ENCODE data around the gene USP6NL. TPM values are rescaled to one million over a fixed set of nuclear protein-coding genes. Genes with fewer than 3 reads are reported as not detected.

Gene USP6NL
- total RNA-seq, 1 experiment from 2014 or later: 27.5 TPM

DNA sequence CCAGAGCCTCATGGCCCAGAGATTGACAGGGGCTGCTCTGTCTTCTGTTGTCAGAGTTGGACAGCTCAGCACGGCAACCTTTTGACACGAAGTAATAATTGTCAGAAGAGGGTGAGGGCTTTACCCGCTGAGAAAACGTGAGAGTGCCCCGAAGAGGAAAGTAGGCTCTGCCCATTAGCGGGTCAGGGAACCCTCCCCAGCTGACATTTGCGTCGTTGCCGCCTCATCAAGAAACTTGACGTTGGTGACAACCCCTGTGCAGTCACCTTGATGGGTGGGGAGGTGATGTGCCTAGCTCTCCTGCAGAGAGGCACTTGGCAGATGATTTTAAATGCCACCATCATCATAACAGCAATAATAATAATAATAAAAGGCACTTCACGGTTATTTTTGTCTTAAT is 202.1 kb downstream of the USP6NL start:
- TF ChIP-seq, protein P1, sequence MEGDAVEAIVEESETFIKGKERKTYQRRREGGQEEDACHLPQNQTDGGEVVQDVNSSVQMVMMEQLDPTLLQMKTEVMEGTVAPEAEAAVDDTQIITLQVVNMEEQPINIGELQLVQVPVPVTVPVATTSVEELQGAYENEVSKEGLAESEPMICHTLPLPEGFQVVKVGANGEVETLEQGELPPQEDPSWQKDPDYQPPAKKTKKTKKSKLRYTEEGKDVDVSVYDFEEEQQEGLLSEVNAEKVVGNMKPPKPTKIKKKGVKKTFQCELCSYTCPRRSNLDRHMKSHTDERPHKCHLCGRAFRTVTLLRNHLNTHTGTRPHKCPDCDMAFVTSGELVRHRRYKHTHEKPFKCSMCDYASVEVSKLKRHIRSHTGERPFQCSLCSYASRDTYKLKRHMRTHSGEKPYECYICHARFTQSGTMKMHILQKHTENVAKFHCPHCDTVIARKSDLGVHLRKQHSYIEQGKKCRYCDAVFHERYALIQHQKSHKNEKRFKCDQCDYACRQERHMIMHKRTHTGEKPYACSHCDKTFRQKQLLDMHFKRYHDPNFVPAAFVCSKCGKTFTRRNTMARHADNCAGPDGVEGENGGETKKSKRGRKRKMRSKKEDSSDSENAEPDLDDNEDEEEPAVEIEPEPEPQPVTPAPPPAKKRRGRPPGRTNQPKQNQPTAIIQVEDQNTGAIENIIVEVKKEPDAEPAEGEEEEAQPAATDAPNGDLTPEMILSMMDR (IDR thresholded peaks at IDR 0.05; ENCODE audit: unreplicated experiment): no peak
- Mint-ChIP-seq H3K36me3 (ENCODE audit: insufficient read depth, unreplicated experiment) (no peaks in the 10 kb centered on the region), H3K9me3 (ENCODE audit: low read depth, unreplicated experiment) (peaks cover 4% of the 10 kb centered on the region), H3K27ac (ENCODE audit: unreplicated experiment) (no peak overlapping the region), H3K4me3 (ENCODE audit: low read depth, unreplicated experiment) (no peak overlapping the region), H3K27me3 (ENCODE audit: unreplicated experiment) (peaks cover 66% of the 10 kb centered on the region), H3K4me1 (ENCODE audit: low read depth, unreplicated experiment) (no peaks in the 10 kb centered on the region)
- intact Hi-C loops (cut with micrococcal nuclease; ENCODE audit: unreplicated experiment): no loop called here
- CTCF ChIA-PET: interaction anchor here (1.1 kb wide), 1 partner anchor 15 kb away, joined by 3 read pairs; no protein-coding TSS in a partner anchor
- no TSS peak for BruUV-seq (replicated peaks)
- DNase-seq: no peak

DNA sequence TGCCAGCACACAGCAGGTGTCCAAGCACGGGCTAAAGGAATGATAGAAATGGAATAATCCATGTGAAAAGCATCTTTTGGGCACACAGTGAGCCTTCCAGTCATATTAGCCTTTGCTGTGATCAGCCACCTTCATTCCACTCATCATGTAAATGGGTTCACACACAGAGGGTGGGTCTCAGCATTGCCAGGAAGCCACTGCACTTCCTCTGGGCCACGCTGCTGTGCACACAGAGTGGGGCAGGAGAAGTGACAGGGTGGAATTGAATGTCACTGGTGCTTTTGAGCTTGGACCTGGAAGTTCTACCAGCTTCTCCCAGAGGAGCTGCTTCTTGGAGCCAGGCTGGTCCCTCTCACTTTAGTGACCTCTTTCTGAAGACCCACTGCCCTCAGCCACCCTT is 203.5 kb downstream of the USP6NL start:
- peaks cover 4% of the 10 kb centered on the region for H3K9me3 Mint-ChIP-seq (ENCODE audit: low read depth, unreplicated experiment)
- peaks cover 54% of the 10 kb centered on the region for H3K27me3 Mint-ChIP-seq (ENCODE audit: unreplicated experiment)
- BruUV-seq (replicated peaks): no TSS peak
- CTCF ChIA-PET: no interaction called here
- no peaks in the 10 kb centered on the region for H3K4me1 Mint-ChIP-seq (ENCODE audit: low read depth, unreplicated experiment)
- DNase-seq: no peak
- H3K27ac Mint-ChIP-seq (ENCODE audit: unreplicated experiment): no peak overlapping the region
- no peaks in the 10 kb centered on the region for H3K36me3 Mint-ChIP-seq (ENCODE audit: insufficient read depth, unreplicated experiment)
- TF ChIP-seq, protein P1 (IDR thresholded peaks at IDR 0.05; ENCODE audit: unreplicated experiment): no peak
- intact Hi-C loops (cut with micrococcal nuclease; ENCODE audit: unreplicated experiment): no loop called here
- no peak overlapping the region for H3K4me3 Mint-ChIP-seq (ENCODE audit: low read depth, unreplicated experiment)

DNA sequence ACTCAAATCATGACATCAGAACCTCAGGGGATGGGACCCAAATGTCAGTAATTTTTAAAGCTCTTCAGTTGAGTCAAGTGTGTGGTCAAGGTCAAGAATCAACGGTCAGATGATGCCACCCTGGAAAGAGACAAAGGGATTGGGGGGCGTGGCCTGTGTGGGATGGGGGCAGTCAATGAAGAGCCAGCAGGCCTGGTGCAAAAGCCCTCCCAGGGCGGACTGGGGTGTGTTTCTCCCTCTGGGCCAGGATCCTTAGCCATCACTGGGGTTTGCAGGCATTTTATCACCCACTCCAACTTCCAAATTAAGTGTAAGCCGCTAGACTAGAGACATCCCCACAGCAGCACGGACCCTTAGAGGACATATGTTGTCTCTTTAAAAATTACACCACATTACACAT is 204.7 kb downstream of the USP6NL start:
- no peaks in the 10 kb centered on the region for H3K36me3 Mint-ChIP-seq (ENCODE audit: insufficient read depth, unreplicated experiment)
- no peak for DNase-seq
- no peaks in the 10 kb centered on the region for H3K4me1 Mint-ChIP-seq (ENCODE audit: low read depth, unreplicated experiment)
- no peak overlapping the region for H3K4me3 Mint-ChIP-seq (ENCODE audit: low read depth, unreplicated experiment)
- no peaks in the 10 kb centered on the region for H3K9me3 Mint-ChIP-seq (ENCODE audit: low read depth, unreplicated experiment)
- CTCF ChIA-PET: no interaction called here
- intact Hi-C loops (cut with micrococcal nuclease; ENCODE audit: unreplicated experiment): no loop called here
- BruUV-seq (replicated peaks): no TSS peak
- peaks cover 54% of the 10 kb centered on the region for H3K27me3 Mint-ChIP-seq (ENCODE audit: unreplicated experiment)
- H3K27ac Mint-ChIP-seq (ENCODE audit: unreplicated experiment): no peak overlapping the region
- TF ChIP-seq, protein P1 (IDR thresholded peaks at IDR 0.05; ENCODE audit: unreplicated experiment): no peak

DNA sequence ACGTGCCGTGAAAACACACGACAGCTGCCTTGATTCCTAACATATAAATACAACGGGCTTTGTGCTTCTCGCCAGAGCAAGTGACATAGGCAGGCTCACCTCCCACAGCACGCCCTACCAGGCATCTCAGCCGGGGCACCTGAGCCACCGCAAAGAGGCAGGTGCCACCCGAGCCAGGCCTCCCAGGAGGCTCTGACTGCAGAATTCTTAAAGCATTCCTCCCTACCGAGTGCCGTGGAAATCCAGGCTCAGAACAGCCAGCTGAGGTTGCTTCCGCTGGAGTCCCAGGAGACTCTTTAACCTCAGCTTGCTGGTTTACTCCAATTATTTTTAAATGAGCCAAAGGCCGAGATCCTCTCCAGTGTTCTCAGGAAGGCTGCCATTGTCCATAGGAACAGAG is 206.5 kb downstream of the USP6NL start:
- TF ChIP-seq, protein P1 (IDR thresholded peaks at IDR 0.05; ENCODE audit: unreplicated experiment): no peak
- no peak for DNase-seq
- CTCF ChIA-PET: no interaction called here
- intact Hi-C loops (cut with micrococcal nuclease; ENCODE audit: unreplicated experiment): no loop called here
- no TSS peak for BruUV-seq (replicated peaks)
- Mint-ChIP-seq H3K36me3 (ENCODE audit: insufficient read depth, unreplicated experiment) (no peaks in the 10 kb centered on the region), H3K9me3 (ENCODE audit: low read depth, unreplicated experiment) (no peaks in the 10 kb centered on the region), H3K27me3 (ENCODE audit: unreplicated experiment) (peaks cover 59% of the 10 kb centered on the region), H3K4me1 (ENCODE audit: low read depth, unreplicated experiment) (no peaks in the 10 kb centered on the region), H3K27ac (ENCODE audit: unreplicated experiment) (no peak overlapping the region), H3K4me3 (ENCODE audit: low read depth, unreplicated experiment) (no peak overlapping the region)

Other genes with a start within 250 kb of the USP6NL start
- gene ECHDC3, start 130.7 kb upstream of the USP6NL start, total RNA-seq (2022): 24.7 and 28.5 TPM in 2 replicates
- gene PROSER2, start 211.7 kb upstream of the USP6NL start, total RNA-seq (2022): 18.8 and 19.5 TPM in 2 replicates

Measured in Calu3 (cell line).